Nucleus accumbens (tissue), 56 donors: Measurements from ENCODE around the gene SDK1.
"Not testable (repeated sequence)": the region's sequence is repeated elsewhere in the genome, so short reads cannot be mapped to it uniquely, and the experiment has no call there.

Experiments used
- DNase-seq, 56 donors: peaks; one replicate each; lab custom pipeline; 2025; lab: John Stamatoyannopoulos, UW

The SDK1 gene

GRCh38 chr7:4244041-4244440 lies 943.0 kb downstream of the SDK1 start:
- no peak for DNase-seq

- DNase-seq: no peak
Measured at GRCh38 chr7:4244635-4245034, 943.6 kb downstream of the SDK1 start.

GRCh38 chr7:4245135-4245865 lies 944.2 kb downstream of the SDK1 start:
- DNase-seq: no peak

GRCh38 chr7:4245866-4246470 lies 944.9 kb downstream of the SDK1 start:
- no peak for DNase-seq

- DNase-seq: no peak
Measured at GRCh38 chr7:4246536-4246935, 945.5 kb downstream of the SDK1 start.

GRCh38 chr7:4247106-4247876 lies 946.2 kb downstream of the SDK1 start:
- DNase-seq: no peak

- no peak for DNase-seq
Measured at GRCh38 chr7:4248295-4248694, 947.2 kb downstream of the SDK1 start.

GRCh38 chr7:4249241-4249640 lies 948.2 kb downstream of the SDK1 start:
- no peak for DNase-seq

- DNase-seq: no peak
Measured at GRCh38 chr7:4255336-4255735, 954.3 kb downstream of the SDK1 start.

- DNase-seq: no peak
Measured at GRCh38 chr7:4256286-4256685, 955.2 kb downstream of the SDK1 start.

- DNase-seq: peak in 6 of 56 donors; percentile 8 to 40 (median 20)
Measured at GRCh38 chr7:4257146-4258111, 956.4 kb downstream of the SDK1 start.

- peak in 1 of 56 donors; percentile 13 for DNase-seq
Measured at GRCh38 chr7:4260116-4260515, 959.1 kb downstream of the SDK1 start.

- no peak for DNase-seq
Measured at GRCh38 chr7:4260867-4261600, 960.0 kb downstream of the SDK1 start.

- DNase-seq: no peak
Measured at GRCh38 chr7:4261601-4261960, 960.5 kb downstream of the SDK1 start.

- DNase-seq: not testable (repeated sequence)
Measured at GRCh38 chr7:4264206-4264605, 963.2 kb downstream of the SDK1 start.

- no peak for DNase-seq
Measured at GRCh38 chr7:4265066-4265465, 964.0 kb downstream of the SDK1 start.

GRCh38 chr7:4265676-4266075 lies 964.6 kb downstream of the SDK1 start:
- no peak for DNase-seq

GRCh38 chr7:4266270-4267040 lies 965.4 kb downstream of the SDK1 start:
- DNase-seq: no peak
